NCI-H1417 treated with DMSO at 0.1 percent for 48 hours (cell line): Measurements from ENCODE around the gene SPAAR.
"Not testable (repeated sequence)": the region's sequence is repeated elsewhere in the genome, so short reads cannot be mapped to it uniquely, and the experiment has no call there.

Source experiments
- DNase-seq: peaks from one replicate; lab custom pipeline; 2025; lab: John Stamatoyannopoulos, UW

Gene SPAAR

DNA sequence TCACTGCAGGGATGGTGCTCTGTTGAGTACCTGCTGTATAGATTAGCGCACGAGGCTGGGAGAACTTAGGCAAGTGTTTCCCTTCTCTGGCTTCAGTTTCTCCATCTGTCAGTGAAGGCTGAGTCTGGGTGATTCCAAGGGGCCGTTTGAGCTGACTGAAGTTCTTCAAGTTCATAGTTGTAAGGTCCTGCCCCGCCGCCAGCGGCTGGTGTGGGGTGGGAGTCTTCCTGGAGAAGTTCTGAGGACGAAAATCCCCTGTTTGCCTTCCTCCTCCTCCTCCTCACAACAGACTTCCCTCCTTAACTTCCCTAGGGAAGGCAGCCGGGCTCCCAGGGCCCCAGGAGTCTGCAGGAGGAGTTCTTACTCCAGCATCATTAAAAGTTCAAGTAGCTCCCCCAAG, 5.0 kb upstream of the SPAAR start:
- no peak for DNase-seq

DNA sequence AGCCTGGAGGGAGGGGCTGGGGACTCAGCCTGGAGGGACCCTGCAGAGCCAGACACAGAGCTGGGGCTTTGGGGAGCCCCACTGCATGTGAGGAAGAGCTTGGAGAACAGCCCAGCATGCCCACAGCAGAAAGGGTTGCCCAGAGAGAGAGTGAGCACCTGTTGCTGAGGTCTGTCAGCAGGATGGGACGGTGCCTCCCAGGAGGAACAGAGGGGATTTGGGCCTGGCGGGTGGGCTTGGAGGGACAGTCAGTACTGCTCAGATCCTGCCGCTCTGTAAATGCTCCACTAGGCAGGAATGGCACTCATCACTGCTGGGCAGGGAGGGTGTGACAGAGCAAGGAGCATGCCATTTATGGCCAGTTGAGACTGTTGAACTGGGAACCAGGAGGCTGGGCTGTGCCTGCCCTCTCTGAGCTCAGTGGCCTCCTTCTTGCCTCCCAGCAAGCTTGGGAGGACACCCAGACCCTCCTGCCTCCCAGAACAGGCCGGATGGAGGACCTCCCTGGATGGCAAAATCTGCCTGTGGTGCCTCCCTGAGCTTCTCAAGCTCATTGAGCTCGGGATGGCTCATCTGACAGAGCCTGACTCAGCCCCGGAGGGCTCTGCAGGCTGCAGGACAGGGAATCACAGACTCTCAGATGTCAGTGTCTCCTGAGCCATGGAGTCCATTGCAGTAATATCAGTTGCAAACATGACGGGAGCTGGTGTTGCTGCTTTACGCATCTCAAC, 4.1 kb upstream of the SPAAR start:
- DNase-seq, result no peak

DNA sequence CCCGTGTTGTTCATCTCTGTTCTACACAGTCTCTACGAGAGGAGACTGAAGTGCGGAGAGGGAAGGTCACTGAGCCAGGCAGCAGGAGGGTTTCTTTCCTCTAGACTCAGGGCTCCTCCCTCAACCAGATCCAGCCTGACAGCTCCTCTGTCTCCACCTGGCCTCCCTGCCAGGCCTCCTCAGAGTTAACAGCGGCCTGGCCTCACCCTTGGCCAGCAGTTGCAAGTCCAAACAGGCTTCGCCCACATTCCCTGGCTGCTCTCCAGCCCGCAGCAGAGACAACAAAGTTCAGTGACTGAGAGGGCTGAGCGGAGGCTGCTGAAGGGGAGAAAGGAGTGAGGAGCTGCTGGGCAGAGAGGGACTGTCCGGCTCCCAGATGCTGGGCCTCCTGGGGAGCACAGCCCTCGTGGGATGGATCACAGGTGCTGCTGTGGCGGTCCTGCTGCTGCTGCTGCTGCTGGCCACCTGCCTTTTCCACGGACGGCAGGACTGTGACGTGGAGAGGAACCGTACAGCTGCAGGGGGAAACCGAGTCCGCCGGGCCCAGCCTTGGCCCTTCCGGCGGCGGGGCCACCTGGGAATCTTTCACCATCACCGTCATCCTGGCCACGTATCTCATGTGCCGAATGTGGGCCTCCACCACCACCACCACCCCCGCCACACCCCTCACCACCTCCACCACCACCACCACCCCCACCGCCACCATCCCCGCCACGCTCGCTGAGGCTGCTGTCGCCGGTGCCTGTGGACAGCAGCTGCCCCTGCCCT, 3.2 kb upstream of the SPAAR start, which contains the start of gene HRCT1:
TSS of gene HRCT1 (plus strand) at position 291 of the 768 bp plus-strand sequence. CDS start at position 377, 86 bp downstream.
- no peak for DNase-seq

DNA sequence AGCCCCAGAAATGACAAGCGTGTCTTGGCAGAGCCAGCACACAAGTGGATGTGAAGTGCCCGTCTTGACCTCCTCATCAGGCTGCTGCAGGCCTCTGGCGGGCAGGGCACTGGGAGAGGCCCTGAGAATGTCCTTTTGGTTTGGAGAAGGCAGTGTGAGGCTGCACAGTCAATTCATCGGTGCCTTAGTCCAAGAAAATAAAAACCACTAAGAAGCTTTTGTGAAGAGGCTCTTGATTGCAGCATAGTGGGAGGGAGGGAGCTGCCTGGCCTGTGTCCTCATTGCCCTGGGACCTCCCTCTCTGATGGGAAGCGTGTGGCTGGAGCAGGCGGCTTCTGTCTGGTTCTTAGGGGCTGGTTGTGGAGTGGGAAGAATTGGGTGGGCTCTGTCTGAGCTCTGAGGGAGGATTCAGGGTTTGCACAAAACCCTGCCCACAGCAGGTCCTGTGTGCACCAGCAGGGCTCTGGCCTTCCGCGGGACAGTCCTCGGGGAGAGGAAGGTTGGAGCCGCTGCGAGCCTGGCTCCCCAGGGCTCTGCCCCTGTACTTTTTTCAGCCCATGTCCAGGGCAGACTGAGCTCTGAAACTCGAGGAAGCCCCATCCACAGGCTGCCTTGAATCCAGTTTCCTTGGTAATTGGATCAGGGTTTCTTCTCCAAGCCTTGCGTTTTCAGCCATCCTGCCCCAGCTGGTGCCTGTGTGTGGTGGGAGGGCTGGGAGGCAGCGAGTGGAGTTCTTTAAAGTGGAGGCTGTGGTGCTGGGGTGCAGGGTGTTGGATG, 2.2 kb upstream of the SPAAR start:
- no peak for DNase-seq

DNA sequence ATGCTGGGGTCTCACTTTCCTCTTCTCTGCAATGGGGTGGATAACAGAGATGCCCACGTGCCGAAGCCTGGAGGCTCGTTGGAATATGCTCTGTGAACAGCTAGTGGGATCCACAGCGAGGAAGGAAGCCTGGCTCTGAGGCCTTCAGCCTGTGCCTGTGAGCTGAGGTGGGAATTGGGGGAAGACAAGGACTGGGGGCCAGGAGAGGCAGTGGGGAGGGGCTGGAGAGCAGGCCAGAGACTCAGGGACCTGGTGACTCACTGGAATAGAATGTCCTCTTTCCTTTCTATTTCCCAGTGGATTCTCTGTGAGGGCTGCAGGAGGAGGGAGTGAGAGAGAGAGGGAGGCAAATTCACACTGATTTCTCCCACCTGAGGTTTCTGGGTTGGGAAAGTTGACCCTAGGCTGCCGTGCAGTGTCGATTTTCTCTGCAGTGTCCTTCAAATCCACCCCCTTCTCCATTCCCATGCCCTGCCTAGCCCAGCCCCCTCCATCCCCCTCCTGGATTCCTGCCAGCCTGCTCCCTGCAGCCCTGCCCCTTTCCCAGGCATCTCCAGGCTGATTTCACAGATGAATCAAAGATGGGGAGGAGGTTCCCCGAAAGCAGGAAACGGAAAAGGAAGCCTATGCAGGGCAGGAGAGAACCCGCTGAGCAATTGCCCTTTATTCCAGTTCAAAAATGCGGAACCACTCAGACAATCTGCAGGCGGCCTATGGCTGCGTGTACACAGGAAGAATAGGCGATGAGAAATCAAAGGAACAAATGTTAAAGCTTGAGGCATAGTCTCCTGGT, 1.4 kb upstream of the SPAAR start:
- DNase-seq, result no peak

DNA sequence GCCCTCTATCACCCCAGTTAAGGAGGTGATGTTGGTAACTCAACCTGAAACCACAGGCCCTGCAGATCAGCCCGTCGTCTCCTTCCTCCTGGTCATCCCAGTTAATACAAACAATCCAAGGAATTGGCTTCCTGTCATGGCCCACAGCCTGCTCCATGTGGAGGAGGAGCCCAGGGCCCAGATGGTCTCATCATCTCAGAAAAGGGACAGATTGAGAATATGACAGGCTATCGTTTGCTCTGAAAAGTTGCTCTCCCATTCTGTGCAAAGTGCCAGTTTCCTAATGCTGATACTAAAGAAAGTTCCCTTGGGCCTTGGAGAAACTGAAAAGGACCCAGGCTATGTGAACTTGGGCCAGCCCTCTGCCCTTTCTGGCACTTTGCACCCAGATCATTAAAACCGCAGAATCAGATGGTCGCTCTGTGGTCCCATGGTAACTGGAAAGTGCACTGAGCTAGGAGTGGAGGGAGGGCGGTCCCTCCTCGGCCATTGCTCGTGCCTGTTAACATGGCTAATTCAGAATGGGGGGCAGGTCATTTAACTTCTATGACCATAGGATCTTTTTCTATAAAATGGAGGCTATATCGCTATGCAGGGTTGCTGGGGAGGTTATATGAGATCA, 675 bp upstream of the SPAAR start:
- DNase-seq, result no peak

DNA sequence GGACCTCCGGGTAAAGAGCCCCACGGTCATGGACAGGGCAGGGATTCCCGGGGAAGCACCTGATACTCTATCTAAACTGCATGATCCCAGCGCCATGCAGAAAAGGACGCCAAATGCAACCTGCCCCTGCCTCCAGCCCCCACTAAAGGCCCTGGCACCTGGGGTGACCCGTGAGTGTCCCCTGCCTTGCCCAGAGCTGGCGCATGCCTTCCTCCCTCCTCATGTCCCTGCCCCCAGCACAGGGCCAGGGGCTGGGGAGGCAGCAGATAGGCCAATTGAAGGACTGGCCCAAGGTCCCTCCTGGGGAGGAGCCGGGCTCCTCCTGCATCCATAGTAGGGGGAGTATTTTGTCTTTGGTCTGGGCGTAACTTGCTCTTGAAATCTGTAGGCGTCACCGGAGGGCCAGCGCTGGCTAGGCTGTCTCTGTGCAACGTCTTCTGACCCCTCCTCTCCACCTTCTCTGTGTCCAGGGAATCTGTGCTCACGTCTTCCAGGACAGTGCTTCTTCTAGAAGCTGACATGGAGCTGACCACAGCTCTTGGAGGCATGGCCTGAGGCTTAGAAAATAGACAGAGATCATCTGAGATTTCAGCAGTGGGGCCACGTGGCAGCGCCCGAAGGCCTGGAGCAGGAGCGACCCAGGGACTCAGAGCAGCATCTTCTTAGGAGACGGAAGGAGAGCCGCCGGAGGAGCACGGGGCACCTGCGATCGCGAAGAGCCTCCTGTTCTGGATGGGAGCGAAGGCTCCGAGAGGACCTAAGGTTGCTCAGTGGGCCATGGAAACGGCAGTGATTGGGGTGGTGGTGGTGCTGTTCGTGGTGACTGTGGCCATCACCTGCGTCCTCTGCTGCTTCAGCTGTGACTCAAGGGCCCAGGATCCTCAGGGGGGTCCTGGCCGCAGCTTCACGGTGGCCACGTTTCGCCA, 660 bp downstream of the SPAAR start:
- DNase-seq, result no peak

DNA sequence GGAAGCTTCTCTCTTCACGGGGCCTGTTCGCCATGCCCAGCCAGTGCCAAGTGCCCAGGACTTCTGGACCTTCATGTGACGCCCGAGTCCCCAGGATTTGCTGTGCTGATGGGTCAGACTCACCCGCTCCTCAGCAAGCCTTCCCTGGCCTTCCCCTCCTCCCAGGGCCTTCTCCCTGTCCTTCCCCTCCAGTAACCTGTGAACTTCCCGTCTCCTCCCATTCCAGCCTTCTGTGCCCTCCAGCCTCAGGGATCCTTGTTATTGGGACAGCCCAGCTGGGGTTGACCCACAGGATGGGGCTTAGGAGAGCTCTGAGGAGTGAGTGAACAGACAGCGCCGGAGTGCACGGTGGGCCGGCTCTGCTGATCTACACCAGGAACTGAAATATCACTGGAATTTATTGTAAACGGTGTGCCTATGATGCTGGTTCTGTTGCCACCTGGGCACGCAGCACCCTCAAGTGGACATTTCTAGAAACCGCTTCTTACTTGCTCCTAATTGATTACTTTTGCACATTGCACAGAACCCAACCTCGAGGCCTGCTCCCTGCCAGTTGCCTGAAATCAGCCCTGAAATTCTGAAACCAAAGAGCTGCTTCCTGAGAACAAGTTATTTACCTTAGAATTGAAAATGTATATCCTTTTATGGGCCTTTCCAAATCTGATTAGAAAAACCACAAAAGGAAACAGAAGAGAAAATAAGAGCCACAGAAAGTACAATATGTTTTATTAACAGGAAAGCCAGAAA, 1.5 kb downstream of the SPAAR start:
- no peak for DNase-seq

DNA sequence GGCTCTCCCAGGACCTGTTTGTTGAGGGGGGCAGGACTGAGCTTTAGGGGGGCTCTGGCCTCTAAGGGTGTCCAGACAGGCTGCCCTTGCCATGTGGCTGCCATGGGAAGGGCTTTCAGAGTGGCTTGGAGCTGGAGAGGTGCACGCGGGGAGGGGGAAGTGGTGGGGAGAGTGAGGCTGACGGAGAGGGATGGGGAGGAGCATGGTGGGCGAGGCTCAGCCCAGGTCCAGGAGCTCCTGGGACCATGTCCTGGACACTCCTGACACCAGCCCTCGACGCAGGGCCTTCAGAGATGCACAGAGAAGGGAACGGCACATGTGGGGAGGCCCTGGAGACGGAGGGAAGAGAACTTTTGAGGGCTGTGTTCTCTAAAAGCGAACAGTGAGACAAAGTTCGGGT, 2.4 kb downstream of the SPAAR start:
- no peak for DNase-seq

DNA sequence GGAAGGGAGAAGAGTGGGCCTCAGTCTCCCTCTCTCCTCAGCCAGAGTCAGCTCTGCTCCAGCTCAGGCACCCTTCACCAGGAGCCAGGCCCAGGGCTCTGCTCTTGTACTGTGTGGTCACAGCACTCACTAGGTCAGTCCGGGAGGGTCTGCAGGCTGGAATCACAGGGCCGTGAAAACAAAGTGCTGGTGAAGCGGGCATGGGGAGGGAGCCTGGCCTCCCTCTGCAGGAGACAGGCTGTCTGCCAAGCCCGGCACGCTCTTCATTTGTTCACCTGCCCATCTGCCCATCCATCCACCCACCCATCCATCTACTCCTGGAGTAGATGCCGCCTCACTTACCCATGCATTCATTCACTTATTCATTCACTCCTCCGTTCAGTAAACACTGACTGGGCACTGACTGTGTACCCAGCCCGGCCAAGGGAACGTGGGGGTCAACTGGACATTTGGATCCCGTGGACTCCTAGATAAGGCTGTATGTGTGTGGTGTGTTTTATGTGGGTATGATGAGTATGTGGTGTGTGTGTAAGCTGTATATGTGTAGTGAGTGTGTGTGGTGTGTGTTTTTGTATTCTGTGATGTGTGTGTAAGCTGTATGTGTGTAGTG, 3.6 kb downstream of the SPAAR start:
- DNase-seq, result no peak

DNA sequence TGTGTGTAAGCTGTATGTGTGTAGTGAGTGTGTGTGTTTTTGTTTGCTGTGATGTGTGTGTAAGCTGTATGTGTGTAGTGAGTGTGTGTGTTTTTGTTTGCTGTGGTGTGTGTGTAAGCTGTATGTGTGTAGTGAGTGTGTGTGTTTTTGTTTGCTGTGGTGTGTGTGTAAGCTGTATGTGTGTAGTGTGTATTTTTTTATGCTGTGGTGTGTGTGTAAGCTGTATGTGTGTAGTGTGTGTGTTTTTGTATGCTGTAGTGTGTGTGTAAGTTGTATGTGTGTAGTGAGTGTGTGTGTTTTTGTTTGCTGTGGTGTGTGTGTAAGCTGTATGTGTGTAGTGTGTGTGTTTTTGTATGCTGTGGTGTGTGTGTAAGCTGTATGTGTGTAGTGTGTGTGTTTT, 4.1 kb downstream of the SPAAR start:
- not testable (repeated sequence) for DNase-seq

DNA sequence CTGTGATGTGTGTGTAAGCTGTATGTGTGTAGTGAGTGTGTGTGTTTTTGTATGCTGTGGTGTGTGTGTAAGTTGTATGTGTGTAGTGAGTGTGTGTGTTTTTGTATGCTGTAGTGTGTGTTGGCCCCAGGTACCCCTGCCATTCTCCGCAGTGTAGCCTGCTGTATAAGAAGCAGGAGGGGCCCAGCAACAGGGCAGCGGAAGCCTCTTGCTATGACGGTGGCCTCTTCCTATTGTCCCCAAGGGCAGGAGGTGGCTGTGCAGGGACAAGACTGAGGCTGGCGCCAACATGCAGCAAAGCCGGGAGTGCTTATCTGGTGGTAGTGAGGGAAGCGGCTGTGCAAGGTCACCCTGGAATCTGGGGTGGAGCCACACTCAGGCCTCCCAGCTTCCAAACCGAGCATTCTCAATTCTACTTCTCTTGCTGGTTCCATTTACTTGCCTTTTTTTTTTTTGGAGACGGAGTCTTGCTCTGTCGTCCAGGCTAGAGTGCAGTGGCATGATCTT, 5.1 kb downstream of the SPAAR start:
- DNase-seq, result no peak

DNA sequence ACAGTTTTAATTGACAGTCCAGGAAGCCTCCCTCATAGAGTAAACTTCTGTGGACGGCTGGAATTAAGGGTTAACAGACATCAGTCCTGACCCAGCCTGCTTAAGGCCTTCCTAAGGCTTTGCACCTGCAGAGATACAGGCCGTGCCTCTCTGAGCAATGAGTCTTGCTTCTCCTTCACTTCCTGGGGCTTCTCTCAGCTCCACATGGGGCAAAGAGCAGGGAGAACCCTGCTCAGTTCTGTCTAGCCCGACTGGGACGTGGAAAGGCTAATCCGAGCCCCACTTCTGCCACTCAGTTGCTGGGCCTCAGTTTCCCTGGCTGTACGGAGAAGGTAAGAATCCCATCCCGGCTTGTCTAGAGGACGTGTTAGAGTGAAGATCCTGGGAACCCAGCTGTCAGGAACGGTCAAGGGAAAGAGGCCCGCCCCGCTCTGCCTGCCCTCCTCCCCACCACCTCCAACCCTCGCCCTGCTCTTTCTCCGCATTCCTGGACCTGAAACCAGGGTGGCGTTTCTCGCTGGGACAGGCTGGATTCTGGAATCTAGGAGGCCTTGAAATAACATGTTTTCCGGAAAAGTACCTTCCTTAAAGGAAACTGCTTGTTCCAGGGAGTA, 6.5 kb downstream of the SPAAR start:
- no peak for DNase-seq

DNA sequence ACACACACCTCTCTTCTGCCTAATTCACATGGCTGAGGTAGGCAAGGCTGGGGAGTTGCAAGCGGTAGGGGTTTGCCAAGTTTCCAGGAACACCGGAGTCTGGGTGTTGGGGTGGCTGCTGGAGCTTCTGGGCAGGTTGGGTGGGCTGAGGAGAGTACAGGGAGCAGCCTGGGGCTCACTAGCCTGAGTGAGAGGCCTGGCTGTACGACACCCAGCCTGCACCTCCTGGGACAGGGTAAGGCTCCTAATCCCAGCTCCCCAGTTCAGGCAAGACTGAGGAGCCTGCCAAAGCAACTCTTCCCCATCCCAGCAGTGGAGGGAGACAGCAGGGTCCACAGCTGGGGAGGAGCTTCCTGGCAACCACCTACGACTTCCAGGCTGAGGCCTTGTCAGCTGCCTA, 8.0 kb downstream of the SPAAR start:
- no peak for DNase-seq

DNA sequence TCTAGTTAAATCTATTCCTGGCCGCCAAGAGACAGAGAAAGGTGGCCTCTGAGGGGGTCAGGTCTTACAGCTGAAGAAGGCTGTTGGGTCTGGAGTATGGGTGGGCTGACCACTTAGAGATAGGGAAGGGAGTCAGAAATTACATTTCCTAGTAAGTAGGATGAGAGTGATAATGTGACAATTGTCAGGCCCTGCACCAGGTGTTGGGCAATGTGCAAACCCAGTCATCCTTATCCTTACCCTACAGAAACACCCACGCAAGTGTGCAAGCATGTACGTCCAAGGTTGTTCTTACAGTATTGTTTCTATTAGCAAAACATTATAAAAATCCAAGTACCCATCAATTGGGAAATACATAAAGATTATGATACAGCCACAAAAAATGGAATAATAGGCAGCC, 9.5 kb downstream of the SPAAR start:
- no peak for DNase-seq

DNA sequence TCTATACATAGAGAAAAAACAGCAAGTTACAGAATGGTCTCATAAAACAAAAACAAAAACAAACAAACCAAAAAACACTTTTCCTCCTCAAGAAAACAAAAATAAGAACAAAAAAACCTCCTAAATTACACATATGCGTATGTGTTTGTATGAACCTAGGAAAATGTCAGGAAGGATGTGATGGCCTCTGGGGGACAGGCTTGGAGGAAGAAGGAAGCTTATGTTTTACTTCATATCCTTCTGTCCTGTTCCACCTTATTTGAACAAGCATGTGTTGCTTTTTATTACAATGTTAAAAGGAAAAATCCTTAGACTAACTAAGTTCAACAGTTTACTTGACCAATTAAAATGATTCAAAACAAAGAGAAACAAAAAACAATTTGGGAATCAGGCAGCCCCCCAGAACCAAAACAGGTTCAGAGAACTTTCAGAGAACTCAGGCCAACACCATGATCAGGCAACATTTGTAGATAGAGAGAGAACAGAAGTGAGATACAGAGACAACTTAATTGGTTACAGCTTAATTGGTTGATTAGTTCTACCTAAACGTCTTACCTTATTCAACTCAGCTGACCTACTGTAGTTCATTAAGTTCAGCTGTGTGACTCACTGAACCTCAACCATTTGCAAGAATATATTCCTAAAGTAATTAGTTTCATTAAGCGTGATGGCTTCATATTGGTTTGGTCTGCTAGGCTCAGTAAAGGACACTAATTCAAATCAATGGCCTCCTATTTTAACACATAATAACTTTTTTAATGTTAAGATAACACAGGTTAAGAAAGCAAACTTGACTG, 10.1 kb downstream of the SPAAR start:
- no peak for DNase-seq

DNA sequence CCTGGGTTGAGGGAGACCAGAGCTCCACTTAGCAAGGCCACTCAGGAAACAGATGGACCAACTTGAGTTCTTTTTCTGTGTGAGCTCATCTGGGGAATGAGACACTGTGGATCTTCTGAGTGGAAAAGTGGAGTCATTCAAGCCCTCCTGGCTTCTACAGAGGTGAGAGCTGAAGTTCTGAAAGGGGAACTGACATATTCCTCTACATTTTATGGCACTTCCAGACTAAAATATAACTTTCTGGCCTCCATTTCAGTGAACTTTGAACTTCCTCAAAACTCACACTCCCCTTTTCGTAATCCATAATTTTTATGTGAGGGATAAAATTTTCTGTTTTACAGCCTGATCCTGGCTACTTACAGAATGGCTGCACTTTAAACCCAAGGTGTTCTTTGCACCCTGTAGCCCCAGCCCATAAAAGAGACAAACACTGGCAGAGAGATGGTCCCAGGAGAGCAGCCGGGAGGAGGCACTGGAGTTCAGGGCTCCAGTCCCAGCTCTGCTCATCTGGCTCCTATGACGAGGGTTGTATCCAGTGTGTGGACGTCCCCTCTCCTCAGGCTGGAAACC, 10.8 kb downstream of the SPAAR start:
- no peak for DNase-seq

DNA sequence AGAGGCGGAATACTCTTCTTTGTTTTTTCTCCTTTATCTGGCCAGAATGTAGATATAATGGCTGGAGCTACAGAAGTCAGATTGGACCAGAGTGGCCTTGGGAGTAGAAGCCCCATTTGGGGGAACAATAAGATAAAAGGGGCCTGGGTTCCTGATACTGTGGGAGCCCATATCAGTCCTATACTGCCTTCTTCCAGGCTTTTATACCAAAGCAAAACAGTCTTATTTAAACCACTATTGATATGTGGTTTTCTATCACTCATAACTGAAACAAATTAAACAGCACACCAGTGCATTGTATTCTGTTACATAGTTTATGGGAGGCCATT, 14.3 kb downstream of the SPAAR start:
- no peak for DNase-seq
